Activated CD4-positive, alpha-beta T cell treated with anti-CD3 and anti-CD28 coated beads, Interleukin-2, amount 50 U/mL, for 24 hours (primary cell): ENCODE measurements around the gene DDX41.

Source experiments
- DNase-seq, 2 donors: peaks; one replicate each; pipeline ENCODE4 v3.0.0-alpha.2; 2020; ENCODE audit warnings: low read depth in 1 of 2, low spot score in 1 of 2

Gene DDX41

DNA sequence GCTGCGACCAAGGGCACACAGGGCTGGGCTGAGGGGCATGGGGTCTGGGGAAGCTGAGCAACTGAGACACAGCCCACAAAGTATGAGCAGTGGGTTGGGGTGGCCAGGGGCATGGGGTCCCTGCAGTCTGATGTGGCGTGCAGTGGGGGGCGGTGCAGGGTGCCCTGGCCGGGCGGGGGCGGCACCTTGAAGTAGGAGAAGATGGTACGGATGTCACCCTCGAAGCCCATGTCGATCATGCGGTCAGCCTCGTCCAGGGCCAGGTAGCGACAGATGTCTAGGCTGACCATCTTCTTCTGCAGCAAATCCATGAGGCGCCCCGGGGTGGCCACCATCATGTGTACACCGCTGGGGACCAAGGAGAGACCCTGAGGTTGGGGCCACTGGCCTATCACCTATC is 3.3 kb downstream of the DDX41 start:
- no peak for DNase-seq

DNA sequence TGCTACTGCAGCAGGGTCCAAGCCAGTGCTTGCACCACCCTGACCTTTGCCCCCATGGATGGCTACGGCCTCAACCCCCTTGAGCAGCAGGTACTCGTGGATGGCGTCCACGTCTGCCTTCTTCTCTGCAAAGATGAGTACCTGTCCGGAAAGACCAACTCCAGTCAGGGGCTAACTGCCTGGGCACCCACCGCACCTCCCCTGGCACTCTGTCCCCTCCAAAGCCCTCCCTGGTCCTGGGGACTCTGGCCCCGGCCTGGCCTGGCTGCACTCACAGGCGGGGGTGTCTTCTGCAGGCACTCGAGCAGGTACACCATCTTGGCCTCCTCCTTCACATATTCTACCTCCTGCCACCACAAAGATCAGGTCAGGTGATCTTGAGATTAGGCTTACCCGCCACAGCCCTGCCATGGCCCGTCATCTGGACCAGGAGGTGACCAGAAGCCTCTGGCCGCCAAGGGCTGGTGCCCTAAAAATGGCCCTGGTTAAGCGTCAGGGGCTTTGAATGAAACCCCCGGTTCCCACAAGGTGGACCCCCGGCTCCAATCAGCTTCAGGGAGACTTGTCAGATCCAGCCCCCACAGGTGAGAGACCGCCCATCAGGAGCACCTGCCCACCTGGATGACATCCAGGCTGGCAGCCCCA is 3.9 kb downstream of the DDX41 start:
- no peak for DNase-seq

DNA sequence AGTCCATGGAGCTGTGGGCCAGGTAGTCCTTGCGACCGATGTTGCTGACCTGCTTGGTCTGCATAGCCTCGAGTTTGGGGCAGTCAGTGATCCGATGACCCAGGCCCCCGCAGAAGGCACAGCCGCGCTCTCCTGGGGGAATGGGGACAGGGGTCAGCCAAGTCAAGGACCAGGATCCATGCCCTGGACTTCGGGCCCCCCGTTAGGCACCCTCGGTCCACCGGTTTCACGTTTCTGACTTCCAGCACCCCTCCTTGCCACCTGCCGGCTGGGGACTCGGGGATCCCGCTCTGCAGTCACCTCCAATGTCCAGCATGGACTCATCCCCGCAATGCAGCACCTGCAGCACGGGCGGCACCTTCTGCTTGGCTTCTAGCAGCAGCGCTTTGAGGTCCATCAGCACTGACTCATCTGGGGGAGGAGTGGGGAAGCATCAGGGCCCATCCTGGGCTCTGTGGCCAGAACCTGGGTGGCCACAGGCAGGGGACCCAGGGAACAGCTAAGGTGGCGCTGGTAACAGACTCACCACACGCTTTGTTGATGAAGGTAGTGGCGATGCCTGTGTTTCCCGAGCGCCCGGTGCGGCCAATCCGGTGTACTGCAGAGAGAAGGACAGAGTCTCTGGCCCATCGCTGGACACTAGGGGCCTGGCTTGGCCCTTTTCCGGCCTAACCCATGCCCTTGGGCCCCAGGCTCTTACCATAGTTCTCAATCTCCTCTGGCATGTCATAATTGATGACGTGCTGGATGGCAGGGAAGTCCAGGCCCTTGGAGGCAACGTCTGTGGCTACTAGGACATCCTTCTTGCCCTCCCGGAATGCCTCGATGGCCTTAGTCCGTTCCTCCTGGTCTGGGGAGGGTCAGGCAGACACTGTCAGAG is 4.7 kb downstream of the DDX41 start:
- DNase-seq: no peak

DNA sequence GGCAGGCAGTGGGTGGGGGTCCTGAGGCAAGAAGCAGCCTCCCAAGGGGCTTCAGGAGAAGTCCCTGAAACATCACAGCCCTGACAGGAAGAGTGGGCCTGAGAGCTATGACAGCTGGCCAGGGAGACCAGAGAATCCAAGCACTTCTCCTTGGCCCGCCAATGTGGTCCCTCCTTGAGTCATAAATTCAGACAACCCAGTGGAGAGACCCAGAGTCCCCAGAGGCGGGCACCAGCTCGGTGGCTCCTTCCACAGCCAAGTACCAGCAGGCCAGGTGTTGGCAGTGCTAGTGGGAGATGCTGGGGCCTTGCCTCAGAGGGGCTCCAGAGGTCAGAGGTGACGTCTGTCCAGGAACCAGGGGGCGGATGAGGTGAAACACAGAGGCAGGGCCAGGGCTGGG is 5.6 kb downstream of the DDX41 start:
- DNase-seq: no peak

DNA sequence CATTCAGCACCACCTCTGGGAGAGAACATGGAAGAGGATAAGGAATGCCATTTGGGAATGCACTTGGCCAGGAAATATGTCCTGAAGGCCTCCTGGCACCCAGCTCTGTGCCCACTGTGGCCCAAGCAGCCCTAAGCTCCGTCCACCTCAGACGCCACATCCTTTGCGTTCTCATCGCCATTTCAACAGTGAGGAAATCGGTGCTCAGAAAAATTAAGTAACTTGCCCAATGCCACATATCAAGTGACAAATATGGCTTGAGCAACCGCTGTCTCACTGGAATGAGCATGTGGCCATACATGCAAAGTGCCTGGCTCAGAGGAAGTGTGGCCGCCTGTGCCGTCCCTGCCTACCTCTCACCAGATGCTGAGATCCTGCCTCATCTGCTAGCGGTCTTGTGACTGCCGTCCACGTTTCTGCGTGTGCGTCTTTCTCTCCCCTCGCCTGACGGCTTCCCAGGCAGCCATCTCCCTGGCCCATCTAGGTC is 6.2 kb downstream of the DDX41 start:
- DNase-seq: no peak

DNA sequence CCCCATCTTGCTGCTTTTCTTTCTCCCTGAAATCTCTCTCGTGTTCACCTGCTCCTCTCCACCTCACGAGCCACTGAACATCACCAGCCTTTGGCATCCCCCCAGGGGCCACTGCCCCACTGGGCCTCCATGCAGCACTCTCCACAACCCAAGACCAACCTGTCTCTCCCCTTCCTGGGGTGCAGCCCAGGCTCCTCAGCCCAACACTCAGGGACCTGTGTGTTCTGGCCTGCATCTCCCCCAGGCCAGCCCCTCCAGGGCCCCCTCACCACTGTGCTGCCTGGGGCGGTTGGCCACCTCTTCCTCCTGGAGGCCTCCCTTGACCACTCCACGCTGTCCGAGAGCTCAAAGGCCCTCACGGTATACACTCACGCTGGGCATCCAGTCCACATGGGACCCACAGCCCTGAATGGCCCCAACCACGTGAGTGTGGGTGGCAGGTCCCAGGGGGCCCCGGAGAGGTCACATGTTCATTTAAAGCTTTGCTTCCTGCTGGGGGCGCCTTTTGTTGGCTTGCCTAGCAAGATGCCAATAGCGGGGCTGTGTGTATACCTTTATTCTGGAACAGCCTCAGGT is 6.7 kb downstream of the DDX41 start:
- DNase-seq: no peak

DNA sequence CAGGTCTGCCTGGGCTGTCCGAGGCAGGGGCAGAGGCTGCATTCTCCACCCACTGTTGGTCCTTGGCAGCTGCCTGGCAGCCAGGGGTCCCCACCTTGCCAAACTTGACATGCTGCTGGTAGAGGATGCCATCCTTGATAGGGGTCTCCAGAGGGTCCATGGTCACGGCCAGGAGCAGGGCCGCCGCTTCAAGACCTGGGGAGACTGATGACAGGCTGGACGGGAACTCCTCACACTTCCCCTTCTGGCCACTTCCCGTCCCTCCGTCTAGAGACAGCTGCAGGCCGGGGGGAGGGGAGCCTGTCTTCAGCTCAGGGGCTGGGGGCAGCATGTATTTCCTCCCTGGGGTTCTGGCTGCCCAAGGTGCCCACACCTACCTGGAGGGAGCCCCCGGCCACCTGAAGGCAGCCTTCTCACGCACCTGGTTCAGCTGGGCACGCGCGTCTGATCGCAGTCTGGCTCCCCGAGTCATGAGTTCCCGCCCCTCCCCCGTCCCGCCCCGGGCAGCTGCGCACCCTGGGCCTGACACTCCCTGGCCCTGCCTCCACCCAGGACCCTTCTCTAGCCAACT is 7.3 kb downstream of the DDX41 start, which contains the start of gene DOK3:
DOK3 (minus strand) TSS at position 446 of the 571 bp plus-strand sequence; CDS start at position 160, 286 bp downstream.
- DNase-seq: no peak

DNA sequence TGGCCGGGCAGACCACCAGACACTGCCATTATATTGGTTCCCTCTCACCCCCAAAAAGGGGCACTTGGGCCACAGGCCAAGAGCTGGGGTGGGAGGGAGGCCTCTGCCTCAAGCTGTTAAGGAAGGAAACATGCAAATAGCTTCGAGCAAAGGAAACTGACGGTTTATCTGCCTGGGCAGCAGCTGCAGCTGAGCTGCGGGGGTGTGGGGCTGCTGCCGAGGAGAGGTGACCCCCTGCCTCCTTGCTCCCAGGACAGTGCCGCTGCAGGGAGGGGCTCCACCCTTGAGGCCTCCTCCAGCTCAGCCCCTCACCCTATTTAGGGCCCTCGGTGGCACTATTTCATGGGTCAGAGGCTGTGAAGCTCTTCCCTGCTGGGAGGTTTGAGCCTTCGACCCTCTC is 7.9 kb downstream of the DDX41 start:
- DNase-seq: no peak

DNA sequence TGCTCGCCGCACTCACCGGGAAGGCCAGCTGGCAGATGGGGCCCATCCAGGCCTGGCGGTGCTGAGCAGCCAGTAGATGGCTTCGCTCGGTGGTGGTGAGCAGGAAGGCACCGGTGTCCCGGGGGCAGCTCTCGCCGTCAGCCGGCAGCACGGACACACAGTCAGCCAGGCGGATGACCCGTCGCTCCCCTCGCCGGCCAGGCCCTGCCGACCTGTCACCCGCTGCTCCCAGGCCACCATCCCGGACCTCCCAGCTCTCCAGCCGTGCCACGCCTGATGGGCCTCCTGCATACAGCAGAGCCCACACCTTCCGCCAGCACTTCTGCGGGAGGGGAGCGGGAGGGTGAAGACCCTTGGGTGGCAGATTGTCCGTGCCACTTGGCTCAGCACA is 8.5 kb downstream of the DDX41 start:
- DNase-seq: no peak

DNA sequence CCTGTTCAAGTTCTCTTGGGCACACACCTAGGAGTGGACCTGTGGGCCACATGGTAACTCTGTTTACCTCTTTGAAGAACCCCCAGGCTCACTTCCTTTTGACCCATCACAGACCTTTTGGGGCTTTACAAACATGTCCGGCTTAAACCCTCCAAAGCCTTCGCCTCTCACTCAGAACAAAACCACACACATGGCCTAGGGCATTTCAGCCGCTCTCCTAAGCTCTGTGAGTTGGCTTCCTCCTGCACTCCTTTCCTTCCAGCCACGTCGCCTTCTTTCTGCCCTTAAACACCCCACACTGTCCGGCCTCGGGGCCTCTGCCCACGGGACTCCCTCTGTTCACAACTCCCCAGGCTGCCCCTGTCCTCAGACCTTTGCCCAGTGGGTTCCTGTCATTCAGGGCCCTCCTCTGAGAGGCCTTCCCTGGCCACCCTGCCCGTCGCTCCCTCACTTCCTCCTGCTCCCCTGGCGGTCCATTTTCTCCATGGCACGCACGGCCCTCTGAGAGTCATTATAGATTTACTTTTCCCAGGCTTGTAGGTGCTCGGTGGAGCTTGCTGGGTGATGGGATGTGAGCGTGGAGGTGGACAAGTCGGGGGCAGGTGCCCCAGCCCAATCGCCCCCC is 9.1 kb downstream of the DDX41 start:
- DNase-seq: no peak

DNA sequence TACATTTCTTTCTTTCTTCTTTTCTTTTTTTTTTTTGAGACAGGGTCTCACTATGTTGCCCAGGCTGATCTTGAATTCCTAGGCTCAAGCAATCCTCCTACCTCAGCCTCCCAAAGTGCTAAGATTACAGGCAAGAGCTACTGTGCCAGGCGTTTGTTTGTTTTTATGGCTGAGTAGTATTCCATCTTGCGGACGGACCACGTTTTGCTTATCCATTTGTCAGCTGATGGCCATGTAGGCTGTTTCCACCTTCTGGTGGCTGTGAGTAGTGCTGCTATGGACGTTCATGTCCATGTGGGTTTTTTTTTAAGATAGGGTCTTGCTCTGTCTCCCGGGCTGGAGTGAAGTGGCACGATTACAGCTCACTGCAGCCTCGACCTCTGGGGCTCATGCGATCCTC is 9.6 kb downstream of the DDX41 start:
- no peak for DNase-seq

DNA sequence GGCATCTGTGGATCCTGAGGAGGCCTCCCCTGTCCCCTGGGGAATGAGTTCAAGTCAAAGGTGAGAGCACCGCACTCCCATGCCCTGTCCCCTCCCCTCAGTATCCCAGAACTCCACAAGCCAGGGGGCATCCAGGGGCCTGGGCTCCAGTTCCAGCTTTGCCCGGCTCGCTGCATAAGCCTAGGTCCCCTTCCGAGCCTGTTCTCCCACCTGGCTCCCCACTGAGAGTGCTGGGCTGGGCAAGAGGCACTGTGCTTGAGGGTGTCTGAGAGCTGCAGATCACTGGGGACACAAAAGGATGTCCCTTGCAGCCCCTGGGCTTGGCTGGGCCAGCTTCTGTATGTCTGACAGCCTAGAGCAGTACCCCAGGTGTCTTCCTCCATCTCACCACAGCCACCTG is 11.7 kb downstream of the DDX41 start:
- DNase-seq: no peak

DNA sequence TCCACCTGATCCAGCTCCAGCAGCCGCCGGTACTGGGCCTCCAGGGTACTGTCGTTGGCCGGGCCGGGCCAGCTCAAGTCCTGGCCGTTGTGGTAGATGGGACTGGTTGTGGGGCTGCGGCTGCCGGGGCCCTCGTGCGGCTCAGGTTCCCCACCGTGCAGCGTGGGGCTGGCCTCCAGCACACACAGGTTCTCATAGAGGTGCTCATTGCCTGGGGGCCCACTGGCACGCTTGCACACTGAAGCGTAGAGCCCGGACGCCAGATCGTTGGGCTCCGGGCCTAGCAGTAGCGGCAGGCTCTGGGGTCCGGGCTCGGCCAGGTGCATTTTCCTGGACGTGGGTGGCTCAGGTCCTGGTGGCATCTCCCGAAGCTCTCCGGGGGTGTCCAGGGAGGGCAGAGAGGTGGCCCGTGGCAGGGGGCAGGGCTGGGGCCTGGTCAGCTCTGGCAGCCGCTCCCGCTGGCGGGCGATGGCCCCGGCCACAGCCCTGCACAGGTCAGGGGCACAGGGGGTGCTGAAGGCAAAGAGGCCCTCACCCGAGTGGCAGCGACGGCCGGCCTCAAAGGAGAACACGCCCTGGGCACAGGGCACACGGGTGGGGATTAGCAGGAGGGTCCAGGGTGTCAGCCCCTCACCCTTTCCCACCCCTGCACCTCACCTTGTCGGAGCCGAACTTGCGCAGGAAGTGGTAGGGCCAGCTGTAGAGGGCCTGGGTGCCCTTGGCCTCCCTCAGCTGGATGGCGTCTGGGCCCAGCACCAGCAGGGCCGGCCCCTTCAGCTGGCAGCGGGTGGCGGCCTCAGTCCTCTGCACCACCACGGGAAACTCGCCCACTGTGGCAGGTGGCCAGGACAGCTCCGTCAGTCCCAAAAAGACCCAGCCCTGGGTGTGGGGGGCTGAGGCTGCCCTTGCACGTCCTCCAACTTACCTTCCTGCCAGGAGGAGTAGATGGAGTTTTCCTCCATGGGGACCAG is 12.4 kb downstream of the DDX41 start:
- no peak for DNase-seq

DNA sequence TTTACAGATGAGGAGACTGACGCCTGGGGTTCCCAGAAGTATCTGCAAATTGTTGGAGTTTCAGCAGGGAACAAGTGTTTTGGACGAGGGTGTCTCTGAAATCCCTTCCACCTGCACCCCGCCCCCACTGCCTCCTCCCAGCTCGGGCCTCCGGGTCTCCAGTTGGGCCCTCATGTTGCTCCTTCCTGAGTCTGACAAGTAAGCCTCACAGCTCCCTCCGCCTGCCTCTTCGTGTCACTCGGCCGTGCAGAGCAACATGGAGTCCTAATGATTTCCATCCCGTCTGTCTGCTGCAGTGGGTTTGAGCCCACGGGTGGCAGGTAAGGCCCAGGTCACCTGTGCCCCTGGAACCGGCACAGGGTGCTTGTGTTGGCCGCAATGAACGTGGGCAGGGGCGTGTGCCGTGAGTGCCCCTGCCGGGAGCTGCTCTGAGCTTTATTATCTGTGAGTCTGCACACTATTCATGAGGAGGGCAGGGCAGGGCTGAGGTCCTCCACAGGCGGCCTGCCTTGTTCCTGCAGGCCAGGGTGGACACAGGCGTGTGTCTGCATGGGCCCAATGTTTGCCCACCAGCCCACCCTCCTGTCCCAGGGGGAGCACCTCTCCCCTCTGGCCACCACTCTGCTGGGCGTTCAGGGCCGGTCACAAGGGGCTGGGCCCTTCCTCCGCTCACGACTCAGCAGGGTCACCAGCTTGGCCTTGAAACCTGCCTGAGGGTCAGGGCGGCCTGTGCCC is 13.2 kb downstream of the DDX41 start:
- no peak for DNase-seq

DNA sequence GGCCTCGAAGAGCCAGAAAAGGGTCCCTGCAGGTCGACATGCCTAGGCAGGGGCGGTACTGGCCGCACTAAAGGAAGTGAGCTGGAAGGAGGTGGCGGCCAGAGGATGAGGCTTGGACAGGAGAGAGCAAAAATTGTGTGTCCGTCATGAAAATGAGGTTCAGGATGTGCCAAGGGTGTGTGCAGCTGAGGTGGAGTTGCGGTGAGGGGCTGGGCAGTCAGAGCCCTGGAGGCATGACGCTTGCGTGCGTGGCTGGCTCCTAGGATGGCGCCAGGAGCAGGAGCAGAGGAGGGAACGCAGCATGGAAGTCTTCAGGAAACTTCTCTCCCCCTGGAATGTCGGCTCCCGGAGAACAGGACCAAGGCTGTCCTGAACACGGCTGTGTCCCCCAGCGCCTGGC is 13.9 kb downstream of the DDX41 start:
- no peak for DNase-seq

DNA sequence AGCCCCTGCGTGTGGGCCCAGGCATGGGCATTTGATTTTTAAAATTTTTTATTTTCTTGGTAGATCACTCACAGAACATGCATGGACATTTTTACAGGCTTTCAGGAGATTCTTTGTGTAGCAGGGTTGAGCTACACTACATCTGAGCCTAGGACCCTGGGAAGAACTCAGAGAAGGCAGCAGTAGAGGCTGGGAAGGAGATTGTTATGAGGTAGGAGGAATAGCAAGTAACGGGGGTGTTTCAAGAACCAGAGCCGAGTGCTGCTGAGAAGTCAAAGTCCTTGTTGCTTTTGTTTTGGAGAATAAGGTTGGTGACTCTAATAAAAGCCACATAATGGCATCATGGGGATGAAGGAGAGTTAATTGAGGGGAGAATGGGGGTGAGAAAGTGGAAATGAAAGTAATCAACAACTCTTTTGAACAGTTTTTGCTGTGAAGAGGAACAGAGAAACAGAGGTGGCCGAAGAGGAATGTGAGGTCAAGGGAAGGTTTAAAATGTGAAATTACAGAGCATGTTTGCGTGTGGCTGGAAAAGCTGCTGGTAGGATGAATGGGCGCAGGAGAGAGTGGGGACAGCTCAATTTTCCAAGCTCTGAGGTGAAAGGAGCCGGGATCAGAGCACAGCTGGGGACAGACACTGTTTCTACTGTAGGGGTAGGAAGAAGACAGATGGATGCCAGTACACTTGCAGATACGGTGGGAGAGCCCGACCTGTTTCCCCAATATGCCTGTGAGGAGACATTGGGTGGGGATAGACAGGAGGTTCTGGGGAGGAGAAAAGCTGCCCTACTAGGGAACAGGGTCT is 14.7 kb downstream of the DDX41 start:
- no peak for DNase-seq

DNA sequence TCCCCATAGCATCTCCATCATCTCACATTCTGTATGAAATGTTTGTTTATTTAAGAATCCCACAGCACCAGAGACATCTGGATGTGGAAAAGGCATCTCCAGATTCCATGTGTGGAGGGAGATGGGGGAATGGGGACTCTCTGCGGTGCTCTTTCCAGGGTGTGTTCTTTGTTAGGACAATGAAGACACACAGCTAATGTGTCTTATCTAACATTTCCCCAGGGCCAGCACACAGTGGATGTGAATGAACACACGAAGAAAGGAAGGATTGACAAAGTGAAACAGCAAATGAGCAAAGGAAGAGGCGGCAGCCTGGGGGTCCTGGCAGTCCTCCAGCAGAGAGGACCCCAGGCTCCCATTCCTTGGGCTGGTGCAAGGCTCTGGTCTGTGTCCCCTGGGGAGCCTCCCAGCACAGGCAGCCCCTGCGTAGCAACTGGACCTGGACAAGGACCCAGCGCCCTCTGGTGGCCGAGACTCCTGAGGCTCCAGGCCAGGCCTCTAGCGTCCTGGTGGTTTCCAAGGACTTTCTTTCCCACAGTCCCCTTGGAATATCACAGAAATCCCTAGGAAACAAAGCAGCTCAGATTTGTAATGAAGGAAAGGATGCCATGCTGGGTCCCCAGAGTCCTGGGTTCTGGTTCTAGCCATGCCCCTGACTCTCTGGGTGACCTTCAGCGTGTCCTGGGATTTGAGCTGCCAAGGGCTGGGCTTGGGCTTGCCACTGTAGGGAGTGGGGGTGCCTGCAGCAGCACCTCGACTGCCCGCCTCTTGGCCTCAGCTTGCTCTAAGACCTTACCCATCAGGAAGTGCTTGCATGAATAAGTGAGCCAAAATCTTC is 15.9 kb downstream of the DDX41 start:
- DNase-seq: peak; percentile 74 to 75

DNA sequence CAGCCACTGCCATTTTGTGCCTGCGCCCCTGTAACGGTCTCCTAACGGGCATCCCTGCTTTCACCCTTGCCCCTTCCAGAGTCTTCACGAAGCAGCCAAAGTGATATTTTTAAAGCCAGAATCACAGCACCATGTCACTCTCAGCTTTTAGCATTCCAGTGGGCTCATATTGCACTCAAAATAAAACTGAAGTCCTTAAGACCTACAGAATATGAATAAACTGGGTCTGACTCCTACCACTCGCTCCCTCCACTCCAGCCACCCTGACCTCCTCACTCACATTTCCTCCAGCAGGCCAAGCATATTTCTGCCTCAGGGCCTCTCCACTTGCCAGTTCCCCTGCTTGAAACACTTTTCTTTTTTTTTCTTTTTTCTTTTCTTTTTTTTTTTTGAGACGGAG is 16.9 kb downstream of the DDX41 start:
- no peak for DNase-seq
